Fibroblast of pulmonary artery (primary cell): ENCODE results near the gene BPGM.

Experiments used
- DNase-seq: peaks from one replicate; pipeline ENCODE4 v3.0.0-alpha.2; 2010; ENCODE audit warnings: low read depth
- H3K4me3 ChIP-seq: replicated peaks from 2 replicates; pipeline ENCODE4 v1.5.1; 2011; ENCODE audit warnings: low read depth, mild to moderate bottlenecking, control low read depth, low read length, moderate library complexity
- TF ChIP-seq, protein P1 (sequence below): IDR thresholded peaks from 2 replicates; pipeline ENCODE4 v1.5.1; 2011; ENCODE audit warnings: mild to moderate bottlenecking, control low read depth, low read length, inconsistent platforms; ENCODE audit errors: missing control alignments

BPGM gene

DNA sequence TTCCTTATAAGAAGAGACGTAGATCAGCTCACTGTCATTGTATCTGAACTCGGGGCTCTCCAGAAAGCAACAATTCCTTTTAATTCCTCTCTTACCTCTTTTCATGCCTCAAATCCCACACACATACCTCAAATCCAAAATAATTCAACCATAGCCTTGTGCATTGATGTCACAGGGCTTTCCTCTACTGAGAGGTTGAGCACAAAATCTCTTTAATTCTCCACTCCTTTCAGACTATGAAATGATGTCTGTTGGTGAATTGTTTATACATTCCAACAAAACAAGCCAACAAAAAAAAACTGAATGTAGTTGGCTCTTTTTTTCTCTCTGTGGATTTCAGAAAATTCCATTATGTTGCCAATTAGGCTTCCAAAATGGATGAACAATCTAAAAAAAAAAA, 53.2 kb downstream of the BPGM start:
- TF ChIP-seq, protein P1, sequence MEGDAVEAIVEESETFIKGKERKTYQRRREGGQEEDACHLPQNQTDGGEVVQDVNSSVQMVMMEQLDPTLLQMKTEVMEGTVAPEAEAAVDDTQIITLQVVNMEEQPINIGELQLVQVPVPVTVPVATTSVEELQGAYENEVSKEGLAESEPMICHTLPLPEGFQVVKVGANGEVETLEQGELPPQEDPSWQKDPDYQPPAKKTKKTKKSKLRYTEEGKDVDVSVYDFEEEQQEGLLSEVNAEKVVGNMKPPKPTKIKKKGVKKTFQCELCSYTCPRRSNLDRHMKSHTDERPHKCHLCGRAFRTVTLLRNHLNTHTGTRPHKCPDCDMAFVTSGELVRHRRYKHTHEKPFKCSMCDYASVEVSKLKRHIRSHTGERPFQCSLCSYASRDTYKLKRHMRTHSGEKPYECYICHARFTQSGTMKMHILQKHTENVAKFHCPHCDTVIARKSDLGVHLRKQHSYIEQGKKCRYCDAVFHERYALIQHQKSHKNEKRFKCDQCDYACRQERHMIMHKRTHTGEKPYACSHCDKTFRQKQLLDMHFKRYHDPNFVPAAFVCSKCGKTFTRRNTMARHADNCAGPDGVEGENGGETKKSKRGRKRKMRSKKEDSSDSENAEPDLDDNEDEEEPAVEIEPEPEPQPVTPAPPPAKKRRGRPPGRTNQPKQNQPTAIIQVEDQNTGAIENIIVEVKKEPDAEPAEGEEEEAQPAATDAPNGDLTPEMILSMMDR: no peak

DNA sequence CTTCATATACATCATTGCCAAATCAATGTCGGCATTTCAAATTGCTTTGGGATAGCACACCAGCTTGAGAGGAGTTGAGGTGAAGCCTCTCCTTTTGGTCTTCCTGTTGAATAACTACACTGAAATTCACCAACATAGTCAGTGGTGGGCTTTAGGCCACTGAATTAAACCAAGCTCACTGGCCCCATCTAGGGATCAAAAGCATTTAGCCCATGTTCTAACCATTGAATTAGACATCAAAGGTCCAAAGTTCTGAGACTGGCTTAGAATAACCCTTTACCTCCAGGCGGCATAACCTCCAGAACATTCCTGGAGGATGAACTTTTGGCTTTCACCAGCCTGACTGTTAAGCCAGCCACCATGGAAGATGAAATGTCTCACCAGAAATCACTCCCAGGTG, 54.6 kb downstream of the BPGM start:
- peak; percentile 68 for DNase-seq
- H3K4me3 ChIP-seq: no peak overlapping the region
- TF ChIP-seq, protein P1: peak; percentile 64

More for the DNA sequence above, 53.2 kb downstream of the BPGM start:
- no peak for DNase-seq
- no peak overlapping the region for H3K4me3 ChIP-seq

DNA sequence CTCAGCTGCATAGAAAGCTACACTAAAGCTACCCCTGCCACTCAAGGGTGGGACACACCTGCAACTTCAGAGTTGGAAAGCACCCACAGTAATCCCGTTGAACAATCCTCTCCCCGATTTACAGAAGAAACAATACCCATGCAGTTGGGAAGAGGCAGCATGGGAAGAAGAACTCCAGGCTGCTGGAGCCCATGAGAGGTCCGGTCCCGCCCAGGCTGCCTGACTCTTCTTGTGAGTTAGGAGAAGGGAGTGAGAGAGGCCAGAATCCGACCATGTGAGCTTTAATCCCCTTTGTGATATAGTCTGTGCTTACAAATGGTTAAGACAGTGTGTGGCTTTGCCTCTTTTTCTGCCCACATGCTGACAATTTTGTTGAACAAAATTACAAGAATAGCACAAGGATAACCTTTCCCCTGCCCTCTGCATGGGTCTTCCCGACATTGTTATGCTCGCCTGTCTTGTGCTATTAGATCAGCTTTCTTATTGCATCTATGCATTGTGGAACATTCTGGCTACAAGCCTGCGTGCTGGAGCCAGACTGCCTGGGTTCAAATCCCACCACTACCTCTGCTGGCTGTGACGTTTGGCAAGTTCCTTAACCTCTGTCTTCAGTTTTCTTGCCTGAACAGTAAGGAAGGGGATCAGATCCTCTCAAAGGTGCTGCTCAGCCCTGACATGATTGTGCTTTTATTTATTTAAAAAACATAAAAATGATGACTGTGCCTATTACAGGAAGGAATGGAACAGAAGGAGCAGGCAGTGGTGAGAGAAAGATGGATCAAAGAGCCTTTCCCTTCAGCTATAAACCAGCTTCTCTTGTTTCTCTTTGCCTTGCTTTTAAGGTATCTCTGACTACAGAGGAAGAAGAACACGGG, 56.0 kb downstream of the BPGM start:
- TF ChIP-seq, protein P1: no peak
- no peak overlapping the region for H3K4me3 ChIP-seq
- DNase-seq: no peak

DNA sequence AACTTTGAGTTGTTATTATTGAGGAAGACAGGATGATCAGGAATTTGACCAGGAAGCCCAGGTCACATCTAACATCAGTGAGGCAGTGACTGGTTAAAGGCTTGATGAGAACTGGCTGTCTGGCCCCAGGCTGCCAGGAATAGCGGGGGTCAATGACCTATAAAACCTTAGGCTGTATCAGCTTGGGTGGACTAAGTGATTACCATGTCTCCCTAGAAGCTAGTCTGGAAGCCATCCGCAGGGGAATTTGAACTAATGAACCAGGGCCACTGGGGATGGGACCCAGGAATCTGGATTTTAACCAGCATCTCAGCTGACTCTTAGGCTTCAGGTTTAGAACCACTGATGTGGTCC, 56.6 kb downstream of the BPGM start:
- H3K4me3 ChIP-seq: no peak overlapping the region
- TF ChIP-seq, protein P1: no peak
- no peak for DNase-seq

DNA sequence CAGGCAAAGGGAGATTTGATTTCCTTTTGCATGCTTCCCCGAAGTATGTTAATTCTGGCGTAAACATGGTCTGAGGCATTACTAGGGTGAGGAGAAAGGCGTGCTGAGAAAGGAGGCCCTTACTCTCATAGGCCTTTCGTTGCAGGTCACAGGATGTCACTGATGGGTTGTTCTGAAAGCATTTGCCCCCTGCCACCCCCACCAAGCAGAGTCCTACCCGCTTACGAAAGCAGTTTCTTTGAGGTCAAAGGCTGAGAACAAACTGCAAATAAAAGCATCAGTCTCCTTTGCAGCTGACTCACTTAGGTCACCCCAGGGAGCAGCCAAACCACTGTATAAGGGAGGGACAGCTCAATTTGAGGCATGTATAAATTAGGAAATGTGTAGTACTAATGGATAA, 57.1 kb downstream of the BPGM start:
- TF ChIP-seq, protein P1: no peak
- DNase-seq: peak; percentile 52
- no peak overlapping the region for H3K4me3 ChIP-seq

DNA sequence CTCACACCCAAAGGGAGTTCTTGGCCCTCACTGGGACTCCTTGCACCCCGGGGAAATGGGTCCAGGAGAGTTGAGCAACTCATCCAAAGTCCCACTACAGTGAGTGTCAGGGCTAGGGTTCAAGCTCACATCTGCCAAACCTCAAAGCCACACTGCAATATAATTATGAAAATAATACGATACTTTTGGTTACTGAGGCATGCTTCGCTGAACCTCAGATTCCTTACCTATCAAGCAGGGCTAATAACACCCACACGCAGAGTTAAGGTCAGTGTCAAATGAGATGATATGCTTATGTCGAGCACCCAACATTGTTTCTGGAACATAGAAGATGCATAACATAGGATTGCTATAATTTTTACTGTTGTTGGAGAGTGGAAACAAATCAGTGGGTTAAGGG, 58.2 kb downstream of the BPGM start:
- H3K4me3 ChIP-seq: no peak overlapping the region
- DNase-seq: no peak
- TF ChIP-seq, protein P1: no peak

DNA sequence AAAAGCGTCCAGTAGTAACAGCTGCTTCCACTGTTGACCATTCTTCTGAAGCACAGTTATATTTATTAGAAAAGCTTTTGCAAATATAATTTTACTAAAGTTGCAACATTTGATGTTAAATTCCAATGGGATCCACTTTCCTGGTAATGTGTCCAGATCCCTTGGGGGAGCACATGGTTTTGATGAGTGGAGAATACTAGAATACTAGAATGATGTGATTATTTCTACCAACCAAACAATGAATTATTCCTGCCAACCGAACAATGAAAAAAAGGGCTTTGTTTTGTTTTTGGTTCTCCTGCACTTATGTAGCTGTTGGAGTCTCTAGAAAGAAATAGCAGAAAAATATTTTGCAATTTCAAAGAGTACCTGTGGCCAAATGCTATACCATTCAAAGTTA, 59.1 kb downstream of the BPGM start:
- H3K4me3 ChIP-seq: no peak overlapping the region
- no peak for DNase-seq
- TF ChIP-seq, protein P1: no peak
